Middle frontal gyrus (tissue), 1 donor: ENCODE measurements around the gene PGLYRP2.
"Not testable (repeated sequence)": the region's sequence is repeated elsewhere in the genome, so short reads cannot be mapped to it uniquely, and the experiment has no call there.

Experiments
- DNase-seq: peaks from one replicate; pipeline ENCODE4 v3.0.0-alpha.2; 2015; ENCODE audit warnings: low spot score; ENCODE audit errors: extremely low spot score

Gene PGLYRP2

DNA sequence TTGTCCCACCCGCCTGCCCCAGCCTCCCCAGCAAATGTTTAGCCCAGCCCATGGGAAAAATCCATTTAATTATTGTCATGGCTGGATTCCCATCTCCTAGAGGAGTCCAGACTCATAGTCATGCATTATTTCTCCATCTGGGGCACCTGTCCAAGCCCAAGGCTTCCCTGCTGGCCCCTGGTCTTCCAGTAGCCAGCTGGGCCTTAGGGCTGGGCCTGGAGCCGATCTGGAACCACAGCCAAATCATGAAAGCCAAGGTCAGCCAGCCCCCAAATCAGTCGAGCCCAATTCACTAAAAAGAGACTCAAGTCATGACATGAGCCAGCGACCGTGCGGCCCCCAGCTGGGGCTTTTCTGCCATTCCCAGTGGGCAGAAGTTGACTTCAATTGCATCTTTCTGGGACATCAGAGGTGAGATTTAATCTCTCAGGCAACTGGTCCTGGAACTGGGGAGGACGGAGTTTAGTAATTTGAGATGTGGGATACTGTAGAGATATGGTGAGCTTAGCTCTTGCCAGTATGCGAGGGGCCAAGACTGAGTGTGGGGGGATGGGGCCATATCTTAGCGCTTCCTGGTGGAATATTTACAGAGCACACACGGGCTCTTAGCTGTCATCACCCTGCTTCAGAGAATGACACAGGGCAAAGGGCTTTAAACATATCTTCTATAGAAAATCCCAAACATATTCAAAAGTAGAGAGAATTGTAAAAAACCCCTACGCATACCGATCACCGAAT lies 9.4 kb upstream of the PGLYRP2 start:
- DNase-seq, result no peak

DNA sequence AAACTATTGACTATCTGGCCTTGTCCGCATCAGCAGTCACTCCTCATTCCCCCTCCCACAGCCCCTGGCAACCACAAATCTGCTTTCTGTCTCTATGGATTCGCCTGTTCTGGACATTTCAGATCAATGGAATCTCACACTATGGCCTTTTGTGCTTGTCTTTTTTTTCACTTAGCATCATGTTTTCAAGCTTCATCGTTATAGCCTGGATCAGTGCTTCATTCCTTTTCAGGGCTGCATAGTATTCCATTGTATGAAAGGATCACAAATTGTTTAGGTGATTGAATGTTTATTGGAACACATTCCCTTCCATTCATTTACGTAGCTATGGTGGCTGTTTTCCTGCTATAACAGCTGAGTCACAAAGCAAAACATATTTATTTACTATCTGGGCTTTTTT lies 7.7 kb upstream of the PGLYRP2 start:
- no peak for DNase-seq

- not testable (repeated sequence) for DNase-seq
Observed at GRCh38 chr19:15485768-15486167, 6.5 kb upstream of the PGLYRP2 start.

DNA sequence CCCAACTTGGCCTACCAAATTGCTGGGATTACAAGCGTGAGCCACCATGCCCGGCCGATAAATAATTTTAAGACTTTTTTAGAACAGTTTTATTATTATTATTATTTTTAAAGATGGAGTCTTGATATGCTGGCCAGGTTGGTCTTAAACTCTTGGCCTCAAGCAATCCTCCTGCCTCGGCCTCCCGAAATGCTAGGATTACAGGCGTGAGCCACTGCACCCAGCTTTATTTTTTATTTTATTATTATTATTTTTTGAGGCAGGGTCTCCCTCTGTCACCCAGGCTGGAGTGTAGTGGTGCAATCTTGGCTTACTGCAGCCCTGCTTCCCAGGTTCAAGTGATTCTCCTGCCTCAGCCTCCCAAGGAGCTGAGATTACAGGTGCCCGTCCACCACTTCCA lies 1.7 kb upstream of the PGLYRP2 start:
- not testable (repeated sequence) for DNase-seq

DNA sequence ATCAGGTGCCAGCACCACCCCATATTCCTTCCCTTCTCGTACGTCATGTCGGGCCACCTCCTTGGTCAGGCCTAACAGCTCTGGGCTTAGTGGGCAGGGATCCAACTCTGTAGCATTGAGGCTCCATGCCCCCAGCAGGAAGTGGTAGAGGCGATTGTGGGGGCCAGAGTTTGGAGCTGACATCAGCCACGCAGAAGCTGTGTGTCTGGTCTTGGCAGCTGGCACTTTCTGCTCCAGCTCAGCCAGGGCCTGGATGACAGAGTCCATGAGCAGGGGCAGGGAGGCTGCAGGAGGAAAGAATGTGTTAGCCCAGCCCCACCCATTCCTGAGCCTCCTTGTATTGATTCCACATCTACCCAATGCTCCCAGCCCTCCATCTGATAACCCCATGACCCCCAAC lies 3.0 kb downstream of the PGLYRP2 start:
- DNase-seq, result no peak

DNA sequence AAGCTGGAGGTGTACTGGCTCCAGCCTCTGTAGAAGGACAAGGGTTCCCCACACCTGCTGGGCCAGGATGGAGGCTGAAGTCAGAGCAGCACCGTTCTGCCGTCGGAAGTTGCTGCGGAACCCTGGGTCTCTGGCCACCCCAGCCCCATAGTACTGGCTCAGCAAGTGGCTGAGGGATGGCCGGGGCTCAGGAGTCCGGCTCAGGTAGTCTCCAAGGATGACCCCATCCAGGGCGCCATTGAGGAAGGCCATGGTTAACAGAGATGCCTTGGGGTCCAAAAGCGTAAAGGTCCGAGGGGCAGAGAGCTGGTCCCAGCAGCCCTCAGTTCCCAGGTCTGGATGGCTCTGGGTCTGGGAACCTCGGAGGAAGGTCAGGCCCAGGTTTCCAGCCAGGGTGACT lies 3.7 kb downstream of the PGLYRP2 start:
- no peak for DNase-seq

DNA sequence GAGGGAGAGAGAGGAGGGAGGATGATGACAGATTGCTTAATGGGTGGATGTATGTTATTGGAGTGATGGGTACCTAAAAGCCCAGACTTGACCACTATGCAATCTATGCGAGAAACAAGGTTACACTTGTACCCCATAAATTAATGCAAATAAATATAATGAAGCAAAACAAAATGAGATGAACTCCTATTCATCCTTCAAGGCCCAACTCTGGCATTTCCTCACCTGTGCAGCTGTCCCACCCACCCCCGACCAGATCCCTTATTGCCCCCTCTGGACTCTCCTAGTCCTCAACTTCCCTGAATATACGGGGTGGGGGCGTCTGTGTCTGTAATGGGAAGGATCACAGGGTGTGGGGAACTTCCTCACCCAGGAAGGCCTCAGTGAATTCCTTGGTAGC lies 4.1 kb downstream of the PGLYRP2 start:
- no peak for DNase-seq

DNA sequence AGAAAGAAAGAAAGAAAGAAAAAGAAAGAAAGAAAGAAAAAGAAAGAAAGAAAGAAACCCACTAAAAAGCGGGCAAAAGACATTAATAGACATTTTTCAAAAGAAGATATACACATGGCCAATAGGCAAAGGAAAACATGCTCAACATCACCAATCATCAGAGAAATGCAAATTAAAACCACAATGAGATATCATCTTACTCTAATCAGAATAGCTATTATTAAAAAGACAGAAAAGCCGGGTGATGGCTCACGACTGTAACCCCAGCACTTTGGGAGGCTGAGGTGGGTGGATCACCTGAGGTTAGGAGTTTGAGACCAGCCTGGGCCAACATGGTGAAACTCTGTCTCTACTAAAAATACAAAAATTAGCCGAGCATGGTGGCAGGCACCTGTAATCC lies 5.5 kb downstream of the PGLYRP2 start:
- DNase-seq, result not testable (repeated sequence)

DNA sequence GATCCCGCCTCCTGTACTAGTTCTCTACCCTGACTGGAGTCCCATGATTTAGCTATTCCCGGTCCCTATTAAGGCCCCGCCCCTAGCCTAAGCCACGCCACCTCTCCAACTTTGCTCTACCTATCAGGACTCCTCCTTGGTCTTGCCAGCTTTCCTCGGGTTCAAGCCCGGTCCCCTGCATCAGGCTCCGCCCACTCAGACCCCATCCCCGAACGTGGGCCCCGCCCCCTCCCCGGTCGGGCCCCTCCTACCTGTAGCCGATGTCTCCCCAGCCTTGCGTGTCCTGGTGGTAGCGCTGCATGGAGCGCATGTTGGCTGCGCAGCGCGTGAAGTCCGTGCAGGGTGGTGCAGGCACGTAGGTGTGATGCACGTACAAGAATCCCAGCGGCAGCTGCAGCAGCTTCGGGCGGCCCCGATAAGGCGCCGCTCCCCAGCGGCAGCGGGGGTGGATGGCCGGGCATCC lies 7.6 kb downstream of the PGLYRP2 start:
- no peak for DNase-seq

DNA sequence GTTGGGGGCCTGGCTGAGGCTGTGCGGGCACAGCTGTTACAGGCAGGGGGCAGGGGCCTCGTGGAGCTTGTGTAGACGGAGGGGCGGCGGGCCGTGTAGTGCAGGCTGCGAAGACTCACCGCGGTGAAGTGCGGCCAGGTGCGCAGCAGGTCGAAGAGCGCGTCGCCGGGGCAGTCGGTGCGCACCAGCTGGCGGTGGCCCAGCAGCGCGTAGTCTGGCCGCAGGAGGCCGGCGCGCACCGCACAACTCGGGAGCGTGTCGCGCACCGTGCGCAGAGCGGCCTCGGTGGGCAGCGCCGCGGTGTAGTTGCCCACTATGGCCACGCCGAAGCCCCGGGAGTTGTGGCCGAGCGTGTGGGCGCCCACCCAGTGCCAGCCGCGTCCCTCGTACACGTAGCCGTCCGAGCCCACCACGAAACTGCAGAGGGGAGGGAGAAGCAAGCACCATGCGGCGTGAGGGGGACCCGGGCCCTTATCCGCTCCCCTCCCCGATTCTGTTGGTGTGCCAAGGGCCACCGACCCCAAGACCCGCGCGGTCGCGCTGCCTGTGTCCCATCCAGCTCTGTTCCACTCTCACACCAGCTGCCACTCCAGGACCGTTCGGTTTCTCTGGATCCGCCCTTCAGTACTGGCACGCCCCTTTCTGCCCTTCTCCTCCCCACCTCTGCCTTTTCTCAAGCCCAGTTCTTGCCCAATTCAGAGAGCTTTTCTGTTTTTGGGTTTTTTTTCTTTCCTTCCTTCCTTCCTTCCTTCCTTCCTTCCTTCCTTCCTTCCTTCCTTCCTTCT lies 9.6 kb downstream of the PGLYRP2 start:
- no peak for DNase-seq

GRCh38 chr19:15468675-15469512 lies 10.4 kb downstream of the PGLYRP2 start:
- no peak for DNase-seq

GRCh38 chr19:15467734-15468214 lies 11.5 kb downstream of the PGLYRP2 start:
- no peak for DNase-seq

- no peak for DNase-seq
Observed at GRCh38 chr19:15466851-15467733, 12.2 kb downstream of the PGLYRP2 start.

GRCh38 chr19:15464394-15465385 lies 14.6 kb downstream of the PGLYRP2 start, which contains the start of gene RASAL3:
TSS of gene RASAL3 (minus strand) at chr19:15464544. CDS start at chr19:15464358, 186 bp downstream.
- no peak for DNase-seq

- DNase-seq, result no peak
Observed at GRCh38 chr19:15463861-15464371, 15.4 kb downstream of the PGLYRP2 start.

DNA sequence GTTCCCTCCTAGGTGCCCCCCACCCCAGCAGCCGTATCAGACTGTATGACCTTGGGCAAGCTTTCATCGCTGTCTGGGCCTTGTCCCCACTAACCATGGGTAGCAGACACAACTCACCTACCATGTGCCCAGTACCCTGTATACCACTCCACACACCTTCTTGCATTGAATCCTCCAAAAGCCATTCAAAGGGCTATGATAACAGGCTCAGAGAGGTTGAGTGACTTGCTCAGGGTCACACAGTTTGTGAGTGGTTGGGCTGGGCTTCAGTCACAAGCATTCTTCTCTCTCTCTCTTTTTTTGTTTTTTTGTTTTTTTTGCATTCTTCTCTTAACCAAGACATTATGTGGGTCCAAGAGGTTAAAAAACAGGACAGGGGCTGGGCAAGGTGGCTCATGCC lies 17.6 kb downstream of the PGLYRP2 start:
- DNase-seq, result no peak

DNA sequence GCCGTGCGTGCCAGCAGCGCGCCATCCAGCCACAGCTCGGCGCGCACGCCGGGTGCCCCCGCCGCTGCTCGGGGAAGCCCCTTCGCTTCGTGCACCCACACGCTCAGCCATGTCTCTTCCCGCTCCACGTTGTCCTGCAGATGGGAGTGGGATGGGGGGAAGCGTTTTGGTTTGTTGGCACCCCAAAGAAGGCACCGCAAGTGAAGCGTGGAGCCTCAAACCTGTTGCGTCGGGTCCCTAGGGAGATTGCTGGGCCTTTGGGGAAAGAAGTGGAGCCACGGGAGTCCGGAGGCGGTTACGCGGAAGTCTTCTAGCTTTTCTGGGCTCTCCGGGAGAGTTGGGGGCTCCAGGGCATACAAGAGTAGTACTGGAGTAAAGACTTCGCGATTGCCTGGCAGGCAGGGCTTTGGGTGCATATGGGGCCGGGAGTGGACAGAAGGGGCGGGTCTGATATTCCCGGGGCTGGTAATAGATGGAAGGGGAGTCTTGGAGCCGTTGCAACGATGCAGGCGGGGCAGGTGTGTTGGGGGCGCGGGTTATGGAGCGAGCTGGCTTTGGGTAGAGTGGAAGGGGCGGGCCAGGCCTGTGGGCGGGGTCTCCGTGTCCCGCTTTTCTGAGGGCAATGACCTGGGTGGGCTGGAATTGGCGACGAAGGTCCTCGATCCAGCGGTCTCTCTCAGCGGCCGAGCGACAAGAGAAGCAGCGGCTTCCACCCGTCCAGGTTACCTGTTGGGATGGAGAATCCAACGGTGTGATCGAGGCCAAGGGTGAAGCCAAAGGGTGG lies 21.4 kb downstream of the PGLYRP2 start:
- no peak for DNase-seq
